GM19324 (cell line): ENCODE measurements around the gene UCP2.

Experiments used
- ATAC-seq: cut with Tn5 transposase; IDR thresholded peaks from one replicate; pipeline ENCODE4 v1.9.1; 2021; ENCODE audit warnings: mild to moderate bottlenecking, moderate library complexity; ENCODE audit not compliant: unreplicated experiment, low FRiP score

Gene UCP2

GRCh38 chr11:74010306-74011300, 28.0 kb upstream of the UCP2 start:
- no peak for ATAC-seq

- ATAC-seq = no peak
Measured at GRCh38 chr11:74009675-74010305, 27.1 kb upstream of the UCP2 start.

- no peak for ATAC-seq
Measured at GRCh38 chr11:74009230-74009547, 26.5 kb upstream of the UCP2 start.

DNA sequence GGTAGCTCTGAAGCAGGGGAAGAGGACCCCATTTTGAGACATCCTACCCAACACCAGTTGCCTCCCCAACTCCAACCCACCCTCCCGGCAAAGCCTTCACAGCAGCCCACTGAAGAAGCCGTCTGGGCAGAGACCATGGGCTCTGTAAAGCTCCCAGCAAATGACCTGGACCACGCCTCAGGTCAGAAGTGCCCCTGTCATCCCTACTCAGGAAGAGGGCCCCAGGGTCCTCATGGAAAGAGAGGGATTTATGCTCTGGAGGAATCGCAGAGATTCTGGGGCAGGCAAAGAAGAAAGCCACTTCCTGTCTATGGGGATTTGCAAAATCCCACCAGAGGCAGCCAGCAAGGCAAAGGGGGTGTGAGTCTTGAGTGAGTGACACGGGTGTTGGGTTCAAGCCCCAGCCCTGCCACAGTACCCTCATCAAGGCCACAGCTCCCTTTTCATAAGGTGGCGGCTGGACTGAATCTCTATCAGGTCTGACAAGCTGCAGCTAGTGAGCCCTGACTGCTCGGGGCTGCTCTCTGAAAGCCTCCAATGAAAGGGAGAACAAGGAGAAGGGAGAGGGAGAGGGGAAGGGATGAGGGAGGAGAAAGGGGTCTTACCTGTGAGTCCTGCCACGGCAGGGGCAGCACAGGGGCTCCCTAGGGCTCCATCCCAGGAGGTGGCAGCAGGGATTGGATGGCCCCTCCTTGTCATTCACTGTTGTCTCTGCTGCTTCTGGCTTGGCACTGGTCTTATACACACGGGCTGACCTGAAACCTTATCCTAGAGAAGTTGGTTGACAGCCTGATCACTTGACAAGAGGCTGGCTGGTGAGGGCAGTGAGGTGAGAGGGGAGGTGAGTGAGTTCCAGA, 26.0 kb upstream of the UCP2 start, which contains the start of gene UCP3:
Gene UCP3, minus strand, starts transcription at position 713 of the 857 bp plus-strand sequence. CDS start 2,043 bp downstream, outside the sequence.
- no peak for ATAC-seq

DNA sequence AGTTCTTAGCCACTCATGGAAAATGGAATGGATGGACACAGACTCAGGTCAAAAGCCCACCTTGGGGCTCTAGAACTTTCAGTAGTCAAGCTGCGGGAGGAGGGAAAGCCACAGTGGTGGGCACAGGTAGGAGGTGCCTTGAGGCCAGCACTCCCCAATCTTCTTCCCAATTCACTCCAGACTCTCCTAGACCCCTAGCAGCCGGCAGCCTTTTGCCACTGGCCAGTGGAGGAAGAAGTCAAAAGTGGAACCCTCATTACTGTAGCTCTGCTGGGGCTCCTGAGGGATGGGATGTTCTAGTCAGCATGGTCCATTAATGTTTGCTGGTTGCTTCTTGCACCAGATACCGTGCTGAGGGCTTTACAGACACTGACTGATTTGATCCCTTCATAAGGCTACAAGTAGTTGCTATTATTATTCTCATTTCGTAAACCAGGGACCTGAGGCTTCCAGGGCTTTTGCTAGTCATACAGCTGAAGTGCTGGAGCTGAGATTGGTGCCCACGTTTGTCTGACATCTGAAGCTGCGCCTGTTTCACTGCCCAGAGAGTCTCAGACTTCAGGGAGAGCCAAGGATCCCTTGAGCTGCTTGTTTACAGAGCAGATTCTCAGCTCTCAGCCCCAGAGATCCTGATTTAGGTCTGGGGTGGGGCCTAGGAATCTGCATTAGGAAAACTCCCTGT, 25.2 kb upstream of the UCP2 start:
- no peak for ATAC-seq

GRCh38 chr11:74006743-74007304, 24.2 kb upstream of the UCP2 start:
- no peak for ATAC-seq

GRCh38 chr11:74005721-74006517, 23.3 kb upstream of the UCP2 start:
- no peak for ATAC-seq

- ATAC-seq = no peak
Measured at GRCh38 chr11:74004759-74005615, 22.3 kb upstream of the UCP2 start.

- no peak for ATAC-seq
Measured at GRCh38 chr11:74004046-74004695, 21.5 kb upstream of the UCP2 start.

- ATAC-seq = no peak
Measured at GRCh38 chr11:74002832-74003231, 20.2 kb upstream of the UCP2 start.

GRCh38 chr11:74001822-74002286, 19.2 kb upstream of the UCP2 start:
- ATAC-seq = no peak

GRCh38 chr11:74000307-74001133, 17.9 kb upstream of the UCP2 start:
- no peak for ATAC-seq

DNA sequence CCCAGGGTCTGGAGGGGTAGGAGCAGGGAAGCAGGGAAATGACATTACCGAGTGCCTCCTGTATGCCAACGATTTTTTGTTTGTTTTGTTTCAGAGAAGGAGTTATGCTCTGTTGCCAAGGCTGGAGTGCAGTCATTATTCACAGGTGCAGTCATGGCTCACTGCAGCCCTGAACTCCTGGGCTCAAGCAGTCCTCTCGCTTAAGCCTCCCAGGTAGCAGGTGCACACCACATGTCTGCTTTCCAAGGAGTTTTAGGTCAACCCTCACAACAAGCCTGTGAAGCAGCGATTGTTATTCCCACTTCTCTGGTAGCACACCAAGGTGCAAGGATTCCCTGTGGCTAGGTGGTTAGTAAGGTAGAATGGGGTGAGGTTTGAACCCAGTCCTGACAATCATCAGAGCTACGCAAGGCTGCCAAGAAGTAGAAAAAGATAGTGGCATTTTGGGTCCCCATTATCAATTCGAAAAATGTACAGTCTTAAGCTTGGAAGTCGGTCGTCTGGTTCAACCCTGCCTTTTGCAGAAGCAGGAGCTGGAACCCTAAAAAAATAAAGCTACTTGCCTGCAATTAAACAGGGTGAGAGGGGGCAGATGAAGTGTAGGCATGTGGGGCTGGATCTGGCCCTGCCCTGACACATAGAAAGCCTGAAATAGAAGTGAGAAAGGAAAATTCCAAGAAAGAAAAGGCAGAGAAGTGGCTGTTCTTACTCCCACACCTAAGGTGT, 17.1 kb upstream of the UCP2 start:
- ATAC-seq = no peak

- no peak for ATAC-seq
Measured at GRCh38 chr11:73998846-73999575, 16.4 kb upstream of the UCP2 start.

GRCh38 chr11:73997120-73997770, 14.6 kb upstream of the UCP2 start:
- no peak for ATAC-seq
